ENCODE data around the gene ACAA2.

- TF ChIP-seq CTCF (IDR thresholded peaks at IDR 0.05) (no peak), ATF3 (CRISPR knock-in tag; conservative IDR thresholded peaks at IDR 0.05) (no peak), USF1 (CRISPR knock-in tag; IDR thresholded peaks at IDR 0.05) (no peak), USF2 (CRISPR knock-in tag; IDR thresholded peaks at IDR 0.05) (no peak), ZBTB21 (CRISPR knock-in tag; IDR thresholded peaks at IDR 0.05; ENCODE audit: borderline replicate concordance) (no peak), NFYB (CRISPR knock-in tag; conservative IDR thresholded peaks at IDR 0.05; ENCODE audit: low read depth) (no peak), FOXP1 (CRISPR knock-in tag; IDR thresholded peaks at IDR 0.05; ENCODE audit: borderline replicate concordance) (no peak), ZNF121 (CRISPR knock-in tag; IDR thresholded peaks at IDR 0.05) (no peak), ZNF423 (CRISPR knock-in tag; IDR thresholded peaks at IDR 0.05) (no peak), MAX (CRISPR knock-in tag; IDR thresholded peaks at IDR 0.05) (no peak), NFE2L1 (CRISPR knock-in tag; IDR thresholded peaks at IDR 0.05) (no peak), ZNF512 (CRISPR knock-in tag; IDR thresholded peaks at IDR 0.05; ENCODE audit: borderline replicate concordance) (no peak), ETV6 (CRISPR knock-in tag; IDR thresholded peaks at IDR 0.05) (no peak), JUN (CRISPR knock-in tag; IDR thresholded peaks at IDR 0.05) (no peak)
These were observed 49.3 kb downstream of the ACAA2 start for GRCh38 chr18:49764032-49764431.

Measured in WTC11 (cell line).